Prostate gland (tissue), 2 donors: ENCODE results near the gene EXOC3. TPM values are rescaled to one million over a fixed set of nuclear protein-coding genes. Genes with fewer than 3 reads are reported as not detected.

Experiments
- DNase-seq: peaks from one replicate; pipeline ENCODE4 v3.0.0-alpha.2; 2019; ENCODE audit warnings: low spot score
- H3K27ac ChIP-seq, 2 donors: fragments of 200-600 bp; sonication (generic); 2 replicates each; pipeline ENCODE4 v1.5.1; 2017 to 2019
- H3K27me3 ChIP-seq: fragments of 200-600 bp; sonication (generic); replicated peaks from 2 replicates; pipeline ENCODE4 v1.5.1; 2019; ENCODE audit not compliant: insufficient read depth
- H3K36me3 ChIP-seq, 2 donors: fragments of 200-600 bp; sonication (generic); 1 replicate in 1 of 2; 2 replicates in 1 of 2; pipeline versions ENCODE4 v1.5.1 to v1.8.1; 2017 to 2019
- H3K4me1 ChIP-seq: fragments of 200-600 bp; sonication (generic); replicated peaks from 2 replicates; pipeline ENCODE4 v1.5.1; 2019
- H3K4me3 ChIP-seq, 2 donors: fragments of 200-600 bp; sonication (generic); 2 replicates each; pipeline ENCODE4 v1.5.1; 2017 to 2019
- H3K9me3 ChIP-seq: fragments of 200-600 bp; sonication (generic); 2 replicates; pipeline ENCODE4 v1.5.1; 2017
- POLR2A ChIP-seq: fragments of 450-650 bp; IDR thresholded peaks from one replicate; pipeline ENCODE4 v1.6.1; 2016; ENCODE audit warnings: antibody characterized with exemption, mild to moderate bottlenecking
- POLR2AphosphoS5 ChIP-seq: sonication (generic); formaldehyde crosslinking; IDR thresholded peaks from one replicate; pipeline ENCODE4 v1.6.1; 2017; ENCODE audit warnings: antibody characterized with exemption
- WGBS: methylation state at CpG from one replicate; pipeline ENCODE4 v1.1.5; 2018; 5-methylcytosine and 5-hydroxymethylcytosine counted together
- intact Hi-C: fragments of 100-400 bp; cut with DNase I; formaldehyde crosslinking; loops from one replicate; pipeline ENCODE4 v1.14.2; 2022
- total RNA-seq, 2 donors: library from RNA; depleted of rRNA; stranded (reverse); fragments of >200 nt; gene quantifications; one replicate each; pipeline ENCODE4 v1.1.0, GENCODE V29; 2016
- TF ChIP-seq, protein P1 (sequence below), 4 experiments: fragments of 200-600 bp in 2 of 4; fragments of 450-650 bp in 2 of 4; sonication (generic) in 2 of 4; IDR thresholded peaks; 1 replicate in 3 of 4; 2 replicates in 1 of 4; pipeline ENCODE4 v1.5.1; 2016 to 2019; ENCODE audit warnings: antibody characterized with exemption in 4 of 4, mild to moderate bottlenecking in 2 of 4, moderate library complexity in 2 of 4

Gene EXOC3
- total RNA-seq, 2 donors from 2014 or later, result 44.3 to 79.7 TPM

DNA sequence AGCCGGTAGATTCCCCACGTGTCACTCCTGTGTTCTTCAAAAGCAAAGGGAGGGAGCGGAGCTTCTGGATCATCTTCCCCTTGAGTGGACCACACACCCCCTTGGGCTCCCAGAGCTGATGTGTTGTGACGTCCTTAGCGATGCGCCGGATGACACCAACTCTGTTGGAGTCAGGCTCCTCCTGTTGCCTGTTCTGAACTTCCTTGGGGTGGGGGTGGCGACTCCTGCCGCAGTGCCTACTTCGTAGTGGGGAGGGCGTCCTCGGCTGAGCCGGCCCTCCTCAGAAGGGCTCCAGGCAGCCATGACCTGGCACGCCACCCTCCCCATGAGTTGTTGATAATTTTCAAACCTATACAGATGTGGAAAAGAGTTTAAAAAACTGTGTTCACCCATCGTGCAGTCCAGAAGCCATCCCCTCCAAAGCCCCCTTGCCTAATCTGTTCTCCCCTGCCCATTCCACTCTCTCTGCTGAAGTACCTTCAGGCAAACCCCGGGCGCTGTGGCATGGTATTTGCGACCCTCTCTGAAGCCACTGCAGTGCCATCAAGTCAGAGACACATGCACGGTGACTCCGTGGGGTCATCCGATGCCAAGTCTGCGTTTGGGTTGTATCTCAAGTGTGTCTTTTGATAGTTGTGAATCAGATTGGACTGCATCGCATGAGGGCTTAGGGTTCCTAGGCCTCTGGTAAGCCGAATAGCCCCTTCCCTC lies 16.7 kb downstream of the EXOC3 start:
- 88% methylated on average over 24 of the region's 24 CpGs for WGBS
- H3K4me1 ChIP-seq, result no peaks in the 10 kb centered on the region
- H3K9me3 ChIP-seq, result no peaks in the 10 kb centered on the region
- H3K36me3 ChIP-seq, result peaks cover 0 to 6% of the 10 kb centered on the region in 2 donors
- no peak for DNase-seq
- H3K27ac ChIP-seq, result no peak overlapping the region
- H3K27me3 ChIP-seq, result no peaks in the 10 kb centered on the region
- H3K4me3 ChIP-seq, result no peak overlapping the region
- no peak for TF ChIP-seq POLR2AphosphoS5
- TF ChIP-seq, protein P1, sequence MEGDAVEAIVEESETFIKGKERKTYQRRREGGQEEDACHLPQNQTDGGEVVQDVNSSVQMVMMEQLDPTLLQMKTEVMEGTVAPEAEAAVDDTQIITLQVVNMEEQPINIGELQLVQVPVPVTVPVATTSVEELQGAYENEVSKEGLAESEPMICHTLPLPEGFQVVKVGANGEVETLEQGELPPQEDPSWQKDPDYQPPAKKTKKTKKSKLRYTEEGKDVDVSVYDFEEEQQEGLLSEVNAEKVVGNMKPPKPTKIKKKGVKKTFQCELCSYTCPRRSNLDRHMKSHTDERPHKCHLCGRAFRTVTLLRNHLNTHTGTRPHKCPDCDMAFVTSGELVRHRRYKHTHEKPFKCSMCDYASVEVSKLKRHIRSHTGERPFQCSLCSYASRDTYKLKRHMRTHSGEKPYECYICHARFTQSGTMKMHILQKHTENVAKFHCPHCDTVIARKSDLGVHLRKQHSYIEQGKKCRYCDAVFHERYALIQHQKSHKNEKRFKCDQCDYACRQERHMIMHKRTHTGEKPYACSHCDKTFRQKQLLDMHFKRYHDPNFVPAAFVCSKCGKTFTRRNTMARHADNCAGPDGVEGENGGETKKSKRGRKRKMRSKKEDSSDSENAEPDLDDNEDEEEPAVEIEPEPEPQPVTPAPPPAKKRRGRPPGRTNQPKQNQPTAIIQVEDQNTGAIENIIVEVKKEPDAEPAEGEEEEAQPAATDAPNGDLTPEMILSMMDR (IDR thresholded peaks at IDR 0.05), result no peak
- no peak for TF ChIP-seq POLR2A
- intact Hi-C loops, result no loop called here

DNA sequence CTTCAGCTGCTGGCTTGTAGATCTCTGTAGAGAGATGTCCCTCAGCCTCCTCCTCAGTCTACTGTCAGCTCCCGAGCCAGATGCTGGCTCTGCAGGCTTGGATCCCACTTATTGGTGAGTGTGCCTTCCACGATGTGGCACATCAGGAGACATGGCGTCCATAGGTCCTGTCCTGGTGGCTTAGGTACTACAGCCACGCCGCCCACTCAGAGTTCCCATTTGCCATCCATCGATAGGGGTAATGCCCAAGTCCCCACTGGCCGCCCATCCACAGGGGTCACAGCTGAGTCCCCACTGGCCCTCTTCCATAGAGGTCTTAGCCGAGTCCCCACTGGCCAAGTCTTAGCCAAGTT lies 17.3 kb downstream of the EXOC3 start:
- Histone ChIP-seq H3K27me3 (no peaks in the 10 kb centered on the region), H3K4me3 (no peak overlapping the region), H3K4me1 (no peaks in the 10 kb centered on the region), H3K36me3 (peaks cover 0 to 6% of the 10 kb centered on the region in 2 donors), H3K9me3 (no peaks in the 10 kb centered on the region), H3K27ac (no peak overlapping the region)
- DNase-seq, result no peak
- TF ChIP-seq POLR2AphosphoS5 (no peak), POLR2A (no peak)
- TF ChIP-seq, protein P1 (IDR thresholded peaks at IDR 0.05), result no peak
- 97% methylated on average over 8 of the region's 8 CpGs for WGBS
- intact Hi-C loops, result no loop called here

DNA sequence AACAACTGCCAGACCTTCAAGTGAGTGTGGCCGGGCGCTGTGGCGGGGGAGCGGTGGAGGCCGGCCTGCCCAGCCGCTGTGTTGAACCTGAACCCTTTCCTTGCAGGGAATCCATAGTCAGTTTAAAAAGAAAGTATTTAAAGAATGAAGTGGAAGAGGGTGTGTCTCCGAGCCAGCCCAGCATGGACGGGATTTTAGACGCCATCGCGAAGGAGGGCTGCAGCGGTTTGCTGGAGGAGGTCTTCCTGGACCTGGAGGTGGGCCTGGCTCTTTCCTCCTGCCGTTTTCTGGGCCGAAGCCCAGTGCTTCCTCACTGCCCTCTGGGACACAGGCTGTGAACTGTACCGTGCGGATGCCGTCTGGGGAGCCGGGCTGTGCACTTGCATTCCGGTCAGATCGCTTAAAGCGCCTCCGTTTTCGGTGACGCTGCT lies 19.1 kb downstream of the EXOC3 start:
- Histone ChIP-seq H3K27ac (no peak overlapping the region), H3K4me1 (no peaks in the 10 kb centered on the region), H3K4me3 (no peak overlapping the region), H3K27me3 (no peaks in the 10 kb centered on the region), H3K9me3 (no peaks in the 10 kb centered on the region), H3K36me3 (peaks cover 0 to 6% of the 10 kb centered on the region in 2 donors)
- intact Hi-C loops, result no loop called here
- WGBS, result 95% methylated on average over 24 of the region's 24 CpGs
- no peak for DNase-seq
- TF ChIP-seq POLR2A, result no peak
- TF ChIP-seq POLR2AphosphoS5, result no peak
- TF ChIP-seq, protein P1 (IDR thresholded peaks at IDR 0.05), result no peak

DNA sequence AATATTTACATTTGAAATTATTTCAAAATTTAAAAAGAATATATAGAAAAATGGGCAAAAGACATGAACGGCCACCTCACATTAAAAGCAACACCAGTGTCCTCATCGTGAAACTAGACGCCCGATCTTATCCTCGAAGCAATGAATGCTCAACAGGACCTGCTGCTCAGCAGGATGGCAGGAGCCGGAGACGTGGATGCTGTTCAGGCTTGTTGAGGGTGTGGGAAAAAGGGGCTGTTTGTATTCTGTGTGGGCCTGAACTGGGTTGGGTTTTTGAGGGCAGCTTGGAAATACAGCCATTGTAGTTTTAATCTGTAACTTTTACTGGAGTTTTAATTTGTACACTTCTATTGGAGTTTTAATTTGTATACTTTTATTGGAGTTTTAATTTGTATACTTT lies 20.3 kb downstream of the EXOC3 start:
- intact Hi-C loops, result no loop called here
- DNase-seq, result no peak

DNA sequence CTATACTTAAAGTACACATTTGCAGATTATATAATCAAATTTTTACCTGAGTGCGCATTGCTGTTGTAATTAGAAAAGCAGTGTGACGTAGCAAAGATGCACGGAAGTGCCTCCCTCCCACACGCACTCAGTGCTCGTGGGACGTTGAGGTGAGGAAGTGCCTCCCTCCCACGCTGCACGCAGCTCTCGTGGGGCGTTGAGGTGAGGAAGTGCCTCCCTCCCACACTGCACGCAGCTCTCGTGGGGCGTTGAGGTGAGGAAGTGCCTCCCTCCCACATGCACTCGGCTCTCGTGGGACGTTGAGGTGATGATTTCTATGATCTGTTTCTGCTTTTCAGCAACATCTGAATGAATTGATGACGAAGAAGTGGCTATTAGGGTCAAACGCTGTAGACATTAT lies 21.0 kb downstream of the EXOC3 start:
- no peaks in the 10 kb centered on the region for H3K9me3 ChIP-seq
- H3K4me1 ChIP-seq, result no peaks in the 10 kb centered on the region
- intact Hi-C loops, result no loop called here
- no peak for DNase-seq
- 84% methylated on average over 18 of the region's 18 CpGs for WGBS
- TF ChIP-seq, protein P1 (IDR thresholded peaks at IDR 0.05), result no peak
- TF ChIP-seq POLR2AphosphoS5 (no peak), POLR2A (no peak)
- no peaks in the 10 kb centered on the region for H3K27me3 ChIP-seq
- peaks cover 0 to 6% of the 10 kb centered on the region in 2 donors for H3K36me3 ChIP-seq
- no peak overlapping the region for H3K4me3 ChIP-seq
- no peak overlapping the region for H3K27ac ChIP-seq

More for the DNA sequence above, 20.3 kb downstream of the EXOC3 start:
- H3K9me3 ChIP-seq, result no peaks in the 10 kb centered on the region
- H3K27ac ChIP-seq, result no peak overlapping the region
- H3K4me3 ChIP-seq, result no peak overlapping the region
- no peaks in the 10 kb centered on the region for H3K27me3 ChIP-seq
- H3K36me3 ChIP-seq, result peaks cover 0 to 6% of the 10 kb centered on the region in 2 donors
- no peak for TF ChIP-seq POLR2AphosphoS5
- WGBS, result 52% methylated on average over 7 of the region's 7 CpGs
- H3K4me1 ChIP-seq, result no peaks in the 10 kb centered on the region
